GM12892 (cell line): ENCODE measurements around the gene PRPF19.

ENCODE experiments used
- POLR2AphosphoS5 ChIP-seq: IDR thresholded peaks from 2 replicates; pipeline ENCODE4 v1.6.1; 2011; ENCODE audit warnings: low read depth, low read length, control low read depth
- TAF1 ChIP-seq: IDR thresholded peaks from 2 replicates; pipeline ENCODE4 v1.6.1; 2011; ENCODE audit warnings: low read depth, mild to moderate bottlenecking, control low read depth, low read length, borderline replicate concordance

- no peak for TF ChIP-seq TAF1
- TF ChIP-seq POLR2AphosphoS5, result no peak
These were observed 30.8 kb downstream of the PRPF19 start for GRCh38 chr11:60875366-60876167.
